ENCODE results near the gene TUBB2A.

- TF ChIP-seq ZNF274 (IDR thresholded peaks at IDR 0.05; ENCODE audit: low read depth, low read length) (no peak), YY1 (IDR thresholded peaks at IDR 0.05; ENCODE audit: insufficient read depth, insufficient read length) (no peak), SUZ12 (IDR thresholded peaks at IDR 0.05; ENCODE audit: extremely low read depth, insufficient read depth, insufficient read length) (no peak)
These were observed 30.9 kb upstream of the TUBB2A start for GRCh38 chr6:3188262-3188661.

Measured in NT2/D1 (cell line).